Gastroesophageal sphincter (tissue), 3 donors: Measurements from ENCODE around the gene MRPS9.

ENCODE experiments used
- CTCF ChIP-seq, 4 experiments: fragments of 200-600 bp in 2 of 4; fragments of 450-650 bp in 2 of 4; sonication (generic) in 1 of 4; IDR thresholded peaks; one replicate each; pipeline ENCODE4 v1.5.1; 2017 to 2019; ENCODE audit warnings: antibody characterized with exemption in 4 of 4, mild to moderate bottlenecking in 2 of 4, moderate library complexity in 2 of 4
- EP300 ChIP-seq: sonication (generic); formaldehyde crosslinking; IDR thresholded peaks from one replicate; pipeline ENCODE4 v1.6.1; 2017; ENCODE audit warnings: antibody characterized with exemption, mild to moderate bottlenecking
- POLR2A ChIP-seq, 2 donors: fragments of 450-650 bp; IDR thresholded peaks; one replicate each; pipeline ENCODE4 v1.6.1; 2017; ENCODE audit warnings: antibody characterized with exemption in 2 of 2, mild to moderate bottlenecking in 2 of 2, moderate library complexity in 1 of 2
- POLR2AphosphoS5 ChIP-seq: sonication (generic); formaldehyde crosslinking; IDR thresholded peaks from one replicate; pipeline ENCODE4 v1.6.1; 2017; ENCODE audit warnings: antibody characterized with exemption

DNA sequence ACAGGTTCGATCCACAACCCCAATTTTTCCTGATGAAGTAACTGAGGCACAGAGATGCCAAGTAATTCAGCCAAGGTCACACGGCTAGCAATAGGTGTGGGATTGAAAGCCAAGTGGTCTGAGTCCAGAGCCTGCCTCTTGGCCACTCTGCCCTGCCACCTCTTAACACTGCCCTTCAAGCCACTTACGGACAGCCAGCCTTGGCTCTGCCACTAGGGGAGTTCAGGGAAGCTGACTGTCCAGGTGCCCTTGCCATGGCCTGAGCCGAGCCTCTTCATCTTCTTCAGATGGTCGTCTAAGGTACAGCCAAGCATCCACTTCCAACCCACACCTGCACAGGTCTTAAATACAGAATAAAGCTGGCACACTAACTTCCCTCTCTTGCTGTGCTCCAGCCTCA lies 104.4 kb downstream of the MRPS9 start:
- TF ChIP-seq CTCF (IDR thresholded peaks at IDR 0.05) (no peak), POLR2AphosphoS5 (no peak), POLR2A (IDR thresholded peaks at IDR 0.05) (no peak), EP300 (no peak)
